ENCODE measurements around the gene WNT3A. TPM values are rescaled to one million over a fixed set of nuclear protein-coding genes. Genes with fewer than 3 reads are reported as not detected.

WNT3A gene
- total and polyA plus RNA-seq, 9 donors = not detected

- DNase-seq = peak in 2 of 5 donors; percentile 22 to 23
- H3K36me3 ChIP-seq = no peaks in the 10 kb centered on the region
- no peaks in the 10 kb centered on the region for H3K9me3 ChIP-seq
- H3K4me1 ChIP-seq (ENCODE audit: insufficient read depth) = peaks cover 2% of the 10 kb centered on the region
- 83 to 90% (median 84%) methylated on average over 34 of the region's 34 CpGs for WGBS, 3 donors
- no peaks in the 10 kb centered on the region for H3K27me3 ChIP-seq
- TF ChIP-seq POLR2A (IDR thresholded peaks at IDR 0.05) (no peak), CTCF (IDR thresholded peaks at IDR 0.05) (no peak), EP300 (IDR thresholded peaks at IDR 0.05) (no peak)
- H3K27ac ChIP-seq = no peak overlapping the region
- intact Hi-C loops (cut with DNase I) = no loop called here
- H3K4me3 ChIP-seq = no peak overlapping the region
Observed at GRCh38 chr1:228097333-228098081, 90.7 kb downstream of the WNT3A start.

- DNase-seq = peak in 1 of 5 donors; percentile 28
- Histone ChIP-seq H3K9me3 (no peaks in the 10 kb centered on the region), H3K36me3 (no peaks in the 10 kb centered on the region), H3K27ac (no peak overlapping the region), H3K4me3 (no peak overlapping the region), H3K4me1 (ENCODE audit: insufficient read depth) (peaks cover 2% of the 10 kb centered on the region), H3K27me3 (no peaks in the 10 kb centered on the region)
- TF ChIP-seq CTCF (IDR thresholded peaks at IDR 0.05) (no peak), EP300 (IDR thresholded peaks at IDR 0.05) (no peak), POLR2A (IDR thresholded peaks at IDR 0.05) (no peak)
- intact Hi-C loops (cut with DNase I) = no loop called here
- 83 to 89% (median 83%) methylated on average over 28 of the region's 28 CpGs for WGBS, 3 donors
Observed at GRCh38 chr1:228098323-228098931, 91.6 kb downstream of the WNT3A start.

- no peak overlapping the region for H3K27ac ChIP-seq
- no peaks in the 10 kb centered on the region for H3K9me3 ChIP-seq
- H3K36me3 ChIP-seq = no peaks in the 10 kb centered on the region
- no peak for DNase-seq
- H3K27me3 ChIP-seq = no peaks in the 10 kb centered on the region
- TF ChIP-seq POLR2A (IDR thresholded peaks at IDR 0.05) (no peak), CTCF (IDR thresholded peaks at IDR 0.05) (no peak), EP300 (IDR thresholded peaks at IDR 0.05) (no peak)
- 34 to 38% (median 37%) methylated on average over 4 of the region's 4 CpGs for WGBS, 3 donors
- no peak overlapping the region for H3K4me3 ChIP-seq
- peaks cover 2% of the 10 kb centered on the region for H3K4me1 ChIP-seq (ENCODE audit: insufficient read depth)
- intact Hi-C loops (cut with DNase I) = no loop called here
Observed at GRCh38 chr1:228099331-228099732, 92.5 kb downstream of the WNT3A start.

GRCh38 chr1:228100822-228101613 lies 94.2 kb downstream of the WNT3A start:
- TF ChIP-seq POLR2A (IDR thresholded peaks at IDR 0.05) (no peak), EP300 (IDR thresholded peaks at IDR 0.05) (no peak), CTCF (IDR thresholded peaks at IDR 0.05) (no peak)
- Histone ChIP-seq H3K27me3 (no peaks in the 10 kb centered on the region), H3K36me3 (no peaks in the 10 kb centered on the region), H3K27ac (no peak overlapping the region), H3K4me3 (no peak overlapping the region), H3K4me1 (ENCODE audit: insufficient read depth) (peaks cover 2% of the 10 kb centered on the region), H3K9me3 (no peaks in the 10 kb centered on the region)
- WGBS, 3 donors = 63 to 75% (median 64%) methylated on average over 12 of the region's 12 CpGs
- peak in 1 of 5 donors; percentile 35 for DNase-seq
- intact Hi-C loops (cut with DNase I) = loop anchor here in 1 of 4 donors (5.0 kb wide), 1 partner anchor 1741 kb away; no protein-coding TSS in a partner anchor
